A549 (cell line): ENCODE results near the gene SKIC8. TPM values are rescaled to one million over a fixed set of nuclear protein-coding genes. Genes with fewer than 3 reads are reported as not detected.

Source experiments
- ATAC-seq, 2 experiments: fragments of 200-7000 bp in 1 of 2; fragments of >200 bp in 1 of 2; cut with Nextera tagmentation in 1 of 2; cut with Tn5 transposase in 1 of 2; 3 replicates each; pipeline versions ENCODE4 v1.8.0 to v1.9.1; 2018 to 2020; ENCODE audit warnings: mild to moderate bottlenecking in 1 of 2, moderate library complexity in 1 of 2
- CTCF ChIA-PET: fragments of 300-600 bp; sonication (Branson Sonifier 250); formaldehyde crosslinking; extraction: SDS; loops from one replicate; lab custom pipeline; 2021; ENCODE audit warnings: antibody characterized with exemption, inconsistent platforms; lab: Yijun Ruan, JAX
- POLR2A ChIA-PET: fragments of 350-600 bp; formaldehyde crosslinking; extraction: SDS; loops from one replicate; lab custom pipeline; 2021; ENCODE audit warnings: antibody characterized with exemption, inconsistent platforms; lab: Yijun Ruan, JAX
- DNase-seq, 2 experiments: peaks; one replicate each; pipeline versions ENCODE4 v3.0.0 to v3.0.0-alpha.2; 2011 to 2016; ENCODE audit warnings: low read depth in 1 of 2, low spot score in 1 of 2
- FAIRE-seq: peaks from 2 replicates; lab custom pipeline; 2011; peaks lifted over from hg19 to GRCh38; lab: Jason Lieb, UNC
- H3K27ac ChIP-seq, 2 experiments: fragments of >200 bp; sonication (Bioruptor Twin); formaldehyde crosslinking; 3 replicates each; pipeline ENCODE4 v1.5.1; 2016 to 2017
- H3K4me1 ChIP-seq: fragments of >200 bp; sonication (Bioruptor Twin); formaldehyde crosslinking; 3 replicates; pipeline ENCODE4 v1.6.1; 2016
- H3K4me2 ChIP-seq: fragments of >200 bp; sonication (Bioruptor Twin); formaldehyde crosslinking; 3 replicates; pipeline ENCODE4 v1.6.1; 2016
- H3K4me3 ChIP-seq: fragments of >200 bp; sonication (Bioruptor Twin); formaldehyde crosslinking; 3 replicates; pipeline ENCODE4 v1.5.1; 2016
- H3K9me3 ChIP-seq: fragments of >200 bp; sonication (Bioruptor Twin); formaldehyde crosslinking; 3 replicates; pipeline ENCODE4 v1.6.1; 2016
- CBX8 ChIP-seq: fragments of 200-600 bp; sonication (generic); IDR thresholded peaks from 2 replicates; pipeline ENCODE4 v1.6.1; 2016
- CHD4 ChIP-seq: fragments of 200-600 bp; sonication (generic); IDR thresholded peaks from 2 replicates; pipeline ENCODE4 v1.6.1; 2016; ENCODE audit warnings: antibody characterized with exemption, mild to moderate bottlenecking, borderline replicate concordance
- CTCF ChIP-seq: fragments of >200 bp; sonication (Bioruptor Twin); formaldehyde crosslinking; IDR thresholded peaks from 3 replicates; pipeline ENCODE4 v1.5.1; 2016
- EHF ChIP-seq: fragments of 250-450 bp; sonication (Bioruptor Pico); IDR thresholded peaks from 2 replicates; pipeline ENCODE4 v1.5.0; 2020; ENCODE audit warnings: mild to moderate bottlenecking
- EP300 ChIP-seq, 2 experiments: fragments of >200 bp; sonication (Bioruptor Twin); formaldehyde crosslinking; IDR thresholded peaks; 2 replicates in 1 of 2; 3 replicates in 1 of 2; pipeline ENCODE4 v1.6.1; 2016 to 2017
- FOXS1 ChIP-seq: fragments of 250-450 bp; sonication (Bioruptor Pico); IDR thresholded peaks from 2 replicates; pipeline ENCODE4 v1.5.0; 2020; ENCODE audit warnings: mild to moderate bottlenecking, moderate library complexity
- GATA3 ChIP-seq: IDR thresholded peaks from 2 replicates; pipeline ENCODE4 v1.6.1; 2012; ENCODE audit warnings: borderline replicate concordance
- HOXA7 ChIP-seq: fragments of 250-450 bp; sonication (Bioruptor Pico); IDR thresholded peaks from 2 replicates; pipeline ENCODE4 v1.5.0; 2020; ENCODE audit warnings: mild to moderate bottlenecking, moderate library complexity
- JUN ChIP-seq, 2 experiments: fragments of >200 bp; sonication (Bioruptor Twin); formaldehyde crosslinking; IDR thresholded peaks; 2 replicates in 1 of 2; 3 replicates in 1 of 2; pipeline ENCODE4 v1.6.1; 2016 to 2017
- MAFK ChIP-seq: fragments of 450-650 bp; IDR thresholded peaks from 2 replicates; pipeline ENCODE4 v1.6.1; 2014; ENCODE audit not compliant: partially characterized antibody
- NFE2L2 ChIP-seq: fragments of 150-350 bp; conservative IDR thresholded peaks from 2 replicates; pipeline ENCODE4 v1.6.1; 2014; ENCODE audit warnings: low read length
- NPAS2 ChIP-seq: fragments of 250-450 bp; sonication (Bioruptor Pico); IDR thresholded peaks from 2 replicates; pipeline ENCODE4 v1.8.0; 2022; ENCODE audit warnings: mild to moderate bottlenecking, moderate library complexity, borderline replicate concordance
- NR3C1 ChIP-seq: fragments of >200 bp; sonication (Bioruptor Twin); formaldehyde crosslinking; IDR thresholded peaks from 3 replicates; pipeline ENCODE4 v1.6.1; 2017
- PHF8 ChIP-seq: fragments of 200-600 bp; sonication (generic); IDR thresholded peaks from 2 replicates; pipeline ENCODE4 v1.6.1; 2016; ENCODE audit warnings: low read depth, mild to moderate bottlenecking, antibody characterized with exemption, moderate library complexity, borderline replicate concordance
- POLR2AphosphoS2 ChIP-seq: conservative IDR thresholded peaks from 2 replicates; pipeline ENCODE4 v1.6.1; 2012; ENCODE audit warnings: low read length, improper control_type of control experiment, inconsistent platforms
- RARB ChIP-seq: fragments of 250-450 bp; sonication (Bioruptor Pico); IDR thresholded peaks from 2 replicates; pipeline ENCODE4 v1.8.0; 2021; ENCODE audit warnings: mild to moderate bottlenecking, moderate library complexity
- SMC3 ChIP-seq: fragments of >200 bp; sonication (Bioruptor Twin); formaldehyde crosslinking; IDR thresholded peaks from 3 replicates; pipeline ENCODE4 v1.6.1; 2018; ENCODE audit warnings: inconsistent platforms
- SREBF2 ChIP-seq: fragments of 450-650 bp; IDR thresholded peaks from 2 replicates; pipeline ENCODE4 v1.6.1; 2014; ENCODE audit warnings: mild to moderate bottlenecking, moderate library complexity
- TFCP2L1 ChIP-seq: fragments of 250-450 bp; sonication (Bioruptor Pico); IDR thresholded peaks from 2 replicates; pipeline ENCODE4 v1.5.0; 2021; ENCODE audit warnings: mild to moderate bottlenecking
- USF2 ChIP-seq: fragments of 450-650 bp; IDR thresholded peaks from 2 replicates; pipeline ENCODE4 v1.6.1; 2014; ENCODE audit warnings: antibody characterized with exemption
- ZC3H11A ChIP-seq: fragments of 450-650 bp; IDR thresholded peaks from 2 replicates; pipeline ENCODE4 v1.6.1; 2014; ENCODE audit warnings: antibody characterized with exemption, mild to moderate bottlenecking
- ZFP36 ChIP-seq: fragments of 450-650 bp; IDR thresholded peaks from 2 replicates; pipeline ENCODE4 v1.6.1; 2014; ENCODE audit warnings: borderline replicate concordance; ENCODE audit not compliant: partially characterized antibody
- ZSCAN20 ChIP-seq: fragments of 250-450 bp; sonication (Bioruptor Pico); IDR thresholded peaks from 2 replicates; pipeline ENCODE4 v1.8.0; 2022; ENCODE audit warnings: mild to moderate bottlenecking, moderate library complexity
- WGBS: methylation state at CpG from one replicate; pipeline ENCODE4 v1.1.6; 2017; ENCODE audit errors: missing lambda C conversion rate; 5-methylcytosine and 5-hydroxymethylcytosine counted together
- polyA plus RNA-seq, 4 experiments: library from polyadenylated mRNA; depleted of rRNA in 3 of 4; stranded (reverse); fragments of >200 nt; fragmentation: RNase III in 1 of 4; extraction: RNeasy Plus Mini Kit Qiagen cat#74134 plus additional on column Dnase treatment in 1 of 4; gene quantifications; 2 replicates in 3 of 4; 3 replicates in 1 of 4; pipeline ENCODE4 v1.2.3, GENCODE V29; 2011 to 2017

SKIC8 gene
- polyA plus RNA-seq, 2 of the 4 experiments (the other 2 are of a cell fraction), result 143 to 177 TPM

- ChIA-PET CTCF (interaction anchor here (0.6 to 19.9 kb wide), 8 partner anchors 5 to 766 kb away, joined by 3 to 571 read pairs (median 4); partner anchors contain the start of gene SKIC8), POLR2A (no interaction called here)
- peaks cover 3% of the 10 kb centered on the region; the same call in 2 of the 3 replicates for H3K4me1 ChIP-seq
- no peak for FAIRE-seq
- 61% methylated on average over 5 of the region's 5 CpGs for WGBS
- no peak overlapping the region for H3K4me2 ChIP-seq
- H3K27ac ChIP-seq, result no peak overlapping the region
- no peak for DNase-seq
- H3K9me3 ChIP-seq, result no peaks in the 10 kb centered on the region
- ATAC-seq, result no peak
- no peak for TF ChIP-seq CHD4
- TF ChIP-seq FOXS1 (CRISPR knock-in tag), result no peak
- no peak for TF ChIP-seq HOXA7 (CRISPR knock-in tag)
- no peak for TF ChIP-seq CTCF
- no peak for TF ChIP-seq CBX8
- TF ChIP-seq GATA3, result no peak
- no peak for TF ChIP-seq MAFK
- no peak for TF ChIP-seq RARB
- H3K4me3 ChIP-seq, result no peak overlapping the region
These were observed 13.5 kb upstream of the SKIC8 start for GRCh38 chr15:78312957-78313356.

- no peak overlapping the region for H3K4me3 ChIP-seq
- WGBS, result 80% methylated on average over 4 of the region's 4 CpGs
- no peaks in the 10 kb centered on the region for H3K9me3 ChIP-seq
- no peak for ATAC-seq
- H3K27ac ChIP-seq, result no peak overlapping the region
- H3K4me1 ChIP-seq, result peaks cover 5% of the 10 kb centered on the region; the same call in 2 of the 3 replicates
- CTCF ChIA-PET, result interaction anchor here (0.6 to 19.9 kb wide), 9 partner anchors 8 to 766 kb away, joined by 3 to 571 read pairs (median 4); partner anchors contain the start of gene SKIC8
- no peak for TF ChIP-seq RARB
- no peak for TF ChIP-seq PHF8
- TF ChIP-seq EHF (CRISPR knock-in tag), result no peak
- TF ChIP-seq EP300 (IDR thresholded peaks at IDR 0.05), result no peak
- TF ChIP-seq GATA3, result no peak
- TF ChIP-seq TFCP2L1 (CRISPR knock-in tag), result no peak
- no peak for TF ChIP-seq SREBF2
- no peak for TF ChIP-seq USF2
- no peak for TF ChIP-seq NPAS2 (CRISPR knock-in tag)
- no peak for TF ChIP-seq ZSCAN20 (CRISPR knock-in tag)
- TF ChIP-seq FOXS1 (CRISPR knock-in tag), result no peak
- TF ChIP-seq NFE2L2, result no peak
- TF ChIP-seq SMC3, result no peak
- no peak for TF ChIP-seq NR3C1
- no peak for TF ChIP-seq CHD4
- no peak for TF ChIP-seq ZC3H11A
- no peak for TF ChIP-seq POLR2AphosphoS2
- no peak for TF ChIP-seq ZFP36
- no peak for TF ChIP-seq JUN (IDR thresholded peaks at IDR 0.05)
- H3K4me2 ChIP-seq, result no peak overlapping the region
- no peak for DNase-seq
- no peak for FAIRE-seq
- POLR2A ChIA-PET, result interaction anchor here (3.7 kb wide), 1 partner anchor 13 kb away, joined by 15 read pairs; the partner anchor contains the start of gene SKIC8
These were observed 13.1 kb upstream of the SKIC8 start for GRCh38 chr15:78312536-78312935.

GRCh38 chr15:78311292-78311691 is 11.9 kb upstream of the SKIC8 start:
- DNase-seq (no peak), FAIRE-seq (no peak), ATAC-seq (no peak)
- no peak overlapping the region for H3K27ac ChIP-seq
- TF ChIP-seq HOXA7 (CRISPR knock-in tag), result no peak
- ChIA-PET CTCF (interaction anchor here (0.8 to 19.9 kb wide), 8 partner anchors 10 to 439 kb away, joined by 3 to 571 read pairs (median 6); partner anchors contain the start of gene SKIC8), POLR2A (interaction anchor here (0.9 to 3.7 kb wide), 2 partner anchors 10 to 12 kb away, joined by 4 to 15 read pairs; partner anchors contain the start of gene SKIC8)
- H3K4me1 ChIP-seq, result peaks cover 5% of the 10 kb centered on the region; the same call in 2 of the 3 replicates
- H3K4me2 ChIP-seq, result no peak overlapping the region
- H3K9me3 ChIP-seq, result no peaks in the 10 kb centered on the region
- H3K4me3 ChIP-seq, result no peak overlapping the region
- WGBS, result 67% methylated on average over 3 of the region's 3 CpGs
